NOMO-1 treated with DMSO at 0.1 percent for 48 hours (cell line): ENCODE data around the gene FMN1.

Experiments used
- DNase-seq: peaks from one replicate; lab custom pipeline; 2025; ENCODE audit not compliant: unreplicated experiment; lab: John Stamatoyannopoulos, UW

FMN1 gene

GRCh38 chr15:32838338-32838737, 356.2 kb downstream of the FMN1 start:
- no peak for DNase-seq

GRCh38 chr15:32837935-32838334, 356.6 kb downstream of the FMN1 start:
- no peak for DNase-seq

- DNase-seq = peak; percentile 92
Measured at GRCh38 chr15:32834156-32834555, 360.4 kb downstream of the FMN1 start.

GRCh38 chr15:32833379-32833821, 361.1 kb downstream of the FMN1 start:
- DNase-seq = no peak

GRCh38 chr15:32831485-32831884, 363.0 kb downstream of the FMN1 start:
- DNase-seq = no peak

GRCh38 chr15:32830241-32830640, 364.3 kb downstream of the FMN1 start:
- DNase-seq = no peak

GRCh38 chr15:32829436-32829835, 365.1 kb downstream of the FMN1 start:
- DNase-seq = no peak

GRCh38 chr15:32828507-32829186, 365.9 kb downstream of the FMN1 start:
- DNase-seq = no peak

GRCh38 chr15:32826685-32827084, 367.8 kb downstream of the FMN1 start:
- DNase-seq = no peak

- DNase-seq = no peak
Measured at GRCh38 chr15:32825219-32825618, 369.3 kb downstream of the FMN1 start.

- no peak for DNase-seq
Measured at GRCh38 chr15:32824777-32825176, 369.7 kb downstream of the FMN1 start.

- DNase-seq = no peak
Measured at GRCh38 chr15:32823750-32824149, 370.8 kb downstream of the FMN1 start.

- DNase-seq = no peak
Measured at GRCh38 chr15:32822739-32823138, 371.8 kb downstream of the FMN1 start.

- no peak for DNase-seq
Measured at GRCh38 chr15:32819448-32819847, 375.1 kb downstream of the FMN1 start.

GRCh38 chr15:32818758-32819447, 375.6 kb downstream of the FMN1 start:
- DNase-seq = no peak

- no peak for DNase-seq
Measured at GRCh38 chr15:32817577-32817976, 376.9 kb downstream of the FMN1 start.

GRCh38 chr15:32807331-32807730, 387.2 kb downstream of the FMN1 start:
- no peak for DNase-seq

- no peak for DNase-seq
Measured at GRCh38 chr15:32803631-32804030, 390.9 kb downstream of the FMN1 start.

GRCh38 chr15:32802286-32802936, 392.1 kb downstream of the FMN1 start:
- peak; percentile 88 for DNase-seq

- no peak for DNase-seq
Measured at GRCh38 chr15:32799936-32800535, 394.5 kb downstream of the FMN1 start.

- no peak for DNase-seq
Measured at GRCh38 chr15:32796856-32797255, 397.7 kb downstream of the FMN1 start.

GRCh38 chr15:32794973-32795372, 399.5 kb downstream of the FMN1 start:
- DNase-seq = no peak
